Measurements from ENCODE around the gene C17orf113. TPM values are rescaled to one million over a fixed set of nuclear protein-coding genes. Genes with fewer than 3 reads are reported as not detected.

Gene C17orf113
- total RNA-seq, 2 experiments from 2014 or later = 0.42 to 0.55 TPM

DNA sequence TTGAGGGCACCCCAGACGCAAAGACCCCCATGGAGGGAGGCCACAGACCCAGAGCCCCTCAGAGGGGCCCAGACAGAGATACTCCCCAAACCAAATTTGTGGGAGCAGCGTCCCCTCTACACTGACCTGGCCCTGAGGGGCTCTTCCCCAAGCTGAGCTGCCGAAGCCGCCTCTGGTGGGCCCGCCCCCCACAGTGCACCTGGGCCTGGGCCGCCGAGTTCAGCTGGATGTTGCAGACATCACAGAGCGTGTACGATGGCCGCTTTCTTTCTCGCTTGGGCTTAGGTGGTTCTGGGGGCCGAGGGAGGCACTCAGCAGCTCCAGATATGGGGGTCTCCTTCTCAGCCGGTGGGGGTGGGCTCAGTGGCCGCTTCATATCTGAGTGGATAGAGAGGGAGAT lies 12.3 kb upstream of the C17orf113 start:
- ChIA-PET POLR2A (interaction anchor here (1.4 kb wide), 1 partner anchor 9 kb away, joined by 3 read pairs; no protein-coding TSS in a partner anchor), CTCF (no interaction called here)
- intact Hi-C loops (cut with DNase I, micrococcal nuclease) = loop anchor here in 1 of 2 experiments (5.0 kb wide), 1 partner anchor 35 kb away; no protein-coding TSS in a partner anchor
- Histone ChIP-seq H3K27ac (ENCODE audit: low read depth in 1 of 2, low read length in 2 of 2) (no peak overlapping the region), H3K9me3 (ENCODE audit: control insufficient read depth in 1 of 2, insufficient read depth in 1 of 2, low read length in 2 of 2) (no peaks in the 10 kb centered on the region), H3K36me3 (ENCODE audit: insufficient read depth, low read length) (no peaks in the 10 kb centered on the region), H3K27me3 (ENCODE audit: control insufficient read depth in 1 of 2, insufficient read depth in 2 of 2, low read length in 2 of 2) (no peaks in the 10 kb centered on the region), H3K4me3 (ENCODE audit: low read length) (no peak overlapping the region), H3K4me1 (ENCODE audit: insufficient read depth, low read length) (peaks cover 16% of the 10 kb centered on the region)
- Mint-ChIP-seq H3K4me3 (no peak overlapping the region), H3K9me3 (no peaks in the 10 kb centered on the region), H3K27me3 (peaks cover 15% of the 10 kb centered on the region), H3K36me3 (ENCODE audit: low read depth) (no peaks in the 10 kb centered on the region), H3K27ac (no peak overlapping the region), H3K4me1 (ENCODE audit: low read depth) (peaks cover 26% of the 10 kb centered on the region)
- ATAC-seq (ENCODE audit: poor library complexity) = no peak
- DNase-seq = no peak
- TF ChIP-seq, protein P1, sequence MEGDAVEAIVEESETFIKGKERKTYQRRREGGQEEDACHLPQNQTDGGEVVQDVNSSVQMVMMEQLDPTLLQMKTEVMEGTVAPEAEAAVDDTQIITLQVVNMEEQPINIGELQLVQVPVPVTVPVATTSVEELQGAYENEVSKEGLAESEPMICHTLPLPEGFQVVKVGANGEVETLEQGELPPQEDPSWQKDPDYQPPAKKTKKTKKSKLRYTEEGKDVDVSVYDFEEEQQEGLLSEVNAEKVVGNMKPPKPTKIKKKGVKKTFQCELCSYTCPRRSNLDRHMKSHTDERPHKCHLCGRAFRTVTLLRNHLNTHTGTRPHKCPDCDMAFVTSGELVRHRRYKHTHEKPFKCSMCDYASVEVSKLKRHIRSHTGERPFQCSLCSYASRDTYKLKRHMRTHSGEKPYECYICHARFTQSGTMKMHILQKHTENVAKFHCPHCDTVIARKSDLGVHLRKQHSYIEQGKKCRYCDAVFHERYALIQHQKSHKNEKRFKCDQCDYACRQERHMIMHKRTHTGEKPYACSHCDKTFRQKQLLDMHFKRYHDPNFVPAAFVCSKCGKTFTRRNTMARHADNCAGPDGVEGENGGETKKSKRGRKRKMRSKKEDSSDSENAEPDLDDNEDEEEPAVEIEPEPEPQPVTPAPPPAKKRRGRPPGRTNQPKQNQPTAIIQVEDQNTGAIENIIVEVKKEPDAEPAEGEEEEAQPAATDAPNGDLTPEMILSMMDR (IDR thresholded peaks at IDR 0.05) = no peak

DNA sequence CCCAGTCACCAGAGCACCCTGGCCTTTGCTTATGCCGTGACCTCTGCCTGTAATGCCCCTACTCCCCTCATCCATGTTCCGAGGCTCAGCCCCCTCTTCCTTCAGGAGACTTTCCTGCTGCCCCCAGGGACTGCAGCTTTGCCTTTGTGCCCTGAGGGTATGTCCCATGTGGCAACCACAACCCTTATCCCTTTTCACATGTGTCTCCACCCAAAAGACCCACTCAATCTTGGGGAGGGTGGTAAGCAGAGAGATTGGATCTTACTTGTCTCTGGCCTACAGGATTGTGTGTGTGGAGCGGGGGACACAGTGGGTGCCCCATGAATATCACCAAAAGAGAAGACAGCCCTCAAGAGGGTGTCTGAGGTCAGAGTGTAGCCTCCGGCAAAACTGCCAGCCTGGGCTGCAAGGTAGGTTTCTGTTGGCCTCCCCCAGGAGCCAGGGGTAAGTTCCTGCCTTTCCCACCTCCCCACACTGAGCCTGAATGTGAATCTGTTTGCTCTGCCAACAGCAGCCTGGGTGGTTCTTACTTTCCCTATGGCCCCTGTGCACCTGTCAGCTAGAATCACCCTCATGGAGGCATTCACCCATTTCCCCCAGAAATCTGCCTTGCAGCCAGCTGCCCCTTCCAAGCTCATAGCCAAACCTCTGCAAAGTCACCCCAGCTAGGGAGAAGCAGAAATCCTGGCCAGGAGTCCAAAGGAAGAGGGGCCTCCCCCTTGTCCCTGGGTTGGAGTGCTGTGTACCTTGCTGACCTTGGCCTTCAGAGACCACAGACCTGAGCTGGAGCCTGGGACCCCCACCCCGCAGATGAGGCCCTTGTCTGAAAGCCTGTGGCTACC lies 11.5 kb upstream of the C17orf113 start:
- no peak for DNase-seq
- POLR2A ChIA-PET = interaction anchor here (1.4 kb wide), 1 partner anchor 10 kb away, joined by 3 read pairs; no protein-coding TSS in a partner anchor

DNA sequence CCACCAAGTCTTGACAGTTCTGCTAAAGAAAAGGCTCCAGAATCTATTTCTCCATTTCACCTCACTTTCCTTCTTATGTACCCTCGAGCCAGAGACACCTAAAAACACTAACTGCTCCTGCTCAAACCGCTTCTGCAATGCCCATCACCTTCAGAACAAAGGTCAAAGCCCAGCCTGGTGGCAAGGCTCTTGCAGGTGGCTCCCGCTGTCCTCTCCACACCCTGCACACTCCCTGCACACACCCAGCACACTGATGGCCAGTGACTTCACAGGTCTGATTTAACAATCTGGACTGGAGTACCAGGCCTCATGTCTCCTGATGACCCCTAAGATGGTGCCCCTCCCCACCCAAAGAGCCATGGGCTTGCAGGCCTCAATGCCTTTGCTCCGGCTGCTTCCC lies 9.8 kb upstream of the C17orf113 start:
- Mint-ChIP-seq H3K27ac (no peak overlapping the region), H3K27me3 (peaks cover 24% of the 10 kb centered on the region), H3K36me3 (ENCODE audit: low read depth) (no peaks in the 10 kb centered on the region), H3K4me1 (ENCODE audit: low read depth) (peaks cover 21% of the 10 kb centered on the region), H3K9me3 (no peaks in the 10 kb centered on the region), H3K4me3 (no peak overlapping the region)
- no peak for ATAC-seq (ENCODE audit: poor library complexity)
- H3K27me3 ChIP-seq (ENCODE audit: control insufficient read depth in 1 of 2, insufficient read depth in 2 of 2, low read length in 2 of 2) = peaks cover 0 to 9% of the 10 kb centered on the region in 2 experiments
- no peak overlapping the region for H3K27ac ChIP-seq (ENCODE audit: low read depth in 1 of 2, low read length in 2 of 2)
- no peak for DNase-seq
- H3K9me3 ChIP-seq (ENCODE audit: control insufficient read depth in 1 of 2, insufficient read depth in 1 of 2, low read length in 2 of 2) = no peaks in the 10 kb centered on the region
- intact Hi-C loops (cut with DNase I, micrococcal nuclease) = loop anchor here in 1 of 2 experiments (5.0 kb wide), 1 partner anchor 33 kb away; no protein-coding TSS in a partner anchor
- H3K4me1 ChIP-seq (ENCODE audit: insufficient read depth, low read length) = peaks cover 10% of the 10 kb centered on the region
- TF ChIP-seq, protein P1 (IDR thresholded peaks at IDR 0.05) = no peak
- CTCF ChIA-PET = no interaction called here
- no peaks in the 10 kb centered on the region for H3K36me3 ChIP-seq (ENCODE audit: insufficient read depth, low read length)
- H3K4me3 ChIP-seq (ENCODE audit: low read length) = no peak overlapping the region
- POLR2A ChIA-PET = no interaction called here

More for the DNA sequence above, 11.5 kb upstream of the C17orf113 start:
- no peak overlapping the region for H3K27ac Mint-ChIP-seq
- H3K4me3 Mint-ChIP-seq = no peak overlapping the region
- peaks cover 15% of the 10 kb centered on the region for H3K27me3 Mint-ChIP-seq
- no peak for ATAC-seq (ENCODE audit: poor library complexity)
- no peaks in the 10 kb centered on the region for H3K36me3 Mint-ChIP-seq (ENCODE audit: low read depth)
- CTCF ChIA-PET = no interaction called here
- no peaks in the 10 kb centered on the region for H3K9me3 Mint-ChIP-seq
- TF ChIP-seq, protein P1 (IDR thresholded peaks at IDR 0.05) = no peak
- Histone ChIP-seq H3K27ac (ENCODE audit: low read depth in 1 of 2, low read length in 2 of 2) (no peak overlapping the region), H3K36me3 (ENCODE audit: insufficient read depth, low read length) (no peaks in the 10 kb centered on the region), H3K4me3 (ENCODE audit: low read length) (no peak overlapping the region), H3K27me3 (ENCODE audit: control insufficient read depth in 1 of 2, insufficient read depth in 2 of 2, low read length in 2 of 2) (peaks cover 0 to 4% of the 10 kb centered on the region in 2 experiments), H3K9me3 (ENCODE audit: control insufficient read depth in 1 of 2, insufficient read depth in 1 of 2, low read length in 2 of 2) (no peaks in the 10 kb centered on the region), H3K4me1 (ENCODE audit: insufficient read depth, low read length) (peaks cover 10% of the 10 kb centered on the region)
- H3K4me1 Mint-ChIP-seq (ENCODE audit: low read depth) = peaks cover 26% of the 10 kb centered on the region
- intact Hi-C loops (cut with DNase I, micrococcal nuclease) = loop anchor here in 1 of 2 experiments (5.0 kb wide), 1 partner anchor 35 kb away; no protein-coding TSS in a partner anchor
